H1 (cell line): Measurements from ENCODE around the gene NDST4. TPM values are rescaled to one million over a fixed set of nuclear protein-coding genes. Genes with fewer than 3 reads are reported as not detected.

Experiments
- CTCF ChIA-PET: fragments of 300-600 bp; sonication (Branson Sonifier 250); formaldehyde crosslinking; loops from one replicate; lab custom pipeline; 2021; ENCODE audit not compliant: partially characterized antibody; lab: Charles Lee
- POLR2A ChIA-PET: fragments of 300-600 bp; sonication (Branson Sonifier 250); formaldehyde crosslinking; loops from one replicate; lab custom pipeline; 2021; ENCODE audit warnings: inconsistent platforms; ENCODE audit not compliant: partially characterized antibody; lab: Charles Lee
- DNase-seq, 2 experiments: peaks; one replicate each; pipeline versions ENCODE4 v3.0.0 to v3.0.0-alpha.2; 2010 to 2022; ENCODE audit warnings: low spot score in 2 of 2, low read depth in 1 of 2, mixed read lengths in 1 of 2
- FAIRE-seq: peaks from 2 replicates; lab custom pipeline; 2011; peaks lifted over from hg19 to GRCh38; lab: Jason Lieb, UNC
- H2AFZ ChIP-seq: 2 replicates; pipeline ENCODE4 v1.8.1; 2012; ENCODE audit warnings: low read length, inconsistent platforms
- H2AK5ac ChIP-seq: 2 replicates; pipeline ENCODE4 v1.6.1; 2013; ENCODE audit warnings: low read depth, low read length
- H2BK120ac ChIP-seq: replicated peaks from 2 replicates; pipeline ENCODE3; 2013; ENCODE audit warnings: low read depth, low read length, inconsistent platforms
- H2BK12ac ChIP-seq: 2 replicates; pipeline ENCODE4 v1.6.1; 2013; ENCODE audit warnings: low read depth, low read length
- H2BK15ac ChIP-seq: 2 replicates; pipeline ENCODE4 v1.6.1; 2013; ENCODE audit warnings: low read length
- H2BK20ac ChIP-seq: 2 replicates; pipeline ENCODE4 v1.6.1; 2013; ENCODE audit warnings: low read length
- H2BK5ac ChIP-seq: 2 replicates; pipeline ENCODE4 v1.6.1; 2013; ENCODE audit warnings: low read depth, low read length
- H3K14ac ChIP-seq: 2 replicates; pipeline ENCODE4 v1.6.1; 2013; ENCODE audit warnings: inconsistent platforms; ENCODE audit not compliant: insufficient read length
- H3K18ac ChIP-seq: 2 replicates; pipeline ENCODE4 v1.6.1; 2013; ENCODE audit warnings: low read length; ENCODE audit errors: extremely low read depth
- H3K23ac ChIP-seq: 2 replicates; pipeline ENCODE4 v1.6.1; 2013; ENCODE audit warnings: inconsistent platforms; ENCODE audit not compliant: insufficient read length
- H3K23me2 ChIP-seq: 2 replicates; pipeline ENCODE4 v1.6.1; 2013; ENCODE audit warnings: low read depth, low read length
- H3K27ac ChIP-seq: 2 replicates; pipeline ENCODE4 v1.6.1; 2011; ENCODE audit warnings: low read depth, low read length, inconsistent platforms
- H3K27me3 ChIP-seq, 4 experiments: replicated peaks in 1 of 4; 1 replicate in 1 of 4; 2 replicates in 3 of 4; pipeline versions ENCODE4 v1.6.1 to v1.8.1; 2011 to 2013; ENCODE audit warnings: low read length in 3 of 4, mild to moderate bottlenecking in 3 of 4, inconsistent platforms in 2 of 4, mixed read lengths in 2 of 4, moderate library complexity in 1 of 4; ENCODE audit not compliant: control insufficient read depth in 3 of 4, insufficient read depth in 3 of 4; ENCODE audit errors: extremely low read depth in 1 of 4
- H3K36me3 ChIP-seq, 4 experiments: 2 replicates each; pipeline versions ENCODE4 v1.6.1 to v1.8.1; 2011 to 2013; ENCODE audit warnings: mild to moderate bottlenecking in 4 of 4, low read length in 3 of 4, moderate library complexity in 2 of 4, control low read depth in 1 of 4, inconsistent platforms in 1 of 4; ENCODE audit not compliant: insufficient read depth in 4 of 4, control insufficient read depth in 2 of 4
- H3K4ac ChIP-seq: replicated peaks from 2 replicates; pipeline ENCODE3; 2013; ENCODE audit warnings: low read length, low read depth, mixed read lengths, inconsistent platforms; ENCODE audit not compliant: insufficient read length
- H3K4me1 ChIP-seq, 4 experiments: replicated peaks in 1 of 4; 1 replicate in 1 of 4; 2 replicates in 3 of 4; pipeline versions ENCODE4 v1.6.1 to v1.8.1; 2011 to 2013; ENCODE audit warnings: low read length in 3 of 4, inconsistent platforms in 2 of 4, mixed read lengths in 1 of 4; ENCODE audit not compliant: insufficient read depth in 4 of 4, control insufficient read depth in 3 of 4
- H3K4me2 ChIP-seq, 2 experiments: 2 replicates each; pipeline versions ENCODE4 v1.6.1 to v1.8.1; 2011 to 2013; ENCODE audit warnings: low read depth in 2 of 2, low read length in 2 of 2, control low read depth in 1 of 2, inconsistent platforms in 1 of 2, mild to moderate bottlenecking in 1 of 2; ENCODE audit not compliant: insufficient read depth in 1 of 2
- H3K4me3 ChIP-seq, 4 experiments: fragments of 200-600, 300-600 bp in 1 of 4; sonication (generic), shearing (Covaris generic), sonication (Bioruptor Twin) in 1 of 4; 2 replicates each; pipeline versions ENCODE4 v1.5.1 to v1.8.1; 2011 to 2016; ENCODE audit warnings: low read length in 4 of 4, low read depth in 3 of 4, control low read depth in 2 of 4, inconsistent platforms in 2 of 4, mild to moderate bottlenecking in 2 of 4, mixed read lengths in 1 of 4, moderate library complexity in 1 of 4; ENCODE audit not compliant: insufficient read depth in 2 of 4; ENCODE audit errors: extremely low read depth in 1 of 4
- H3K56ac ChIP-seq: replicated peaks from 2 replicates; pipeline ENCODE3; 2013; ENCODE audit warnings: low read depth, mild to moderate bottlenecking, mixed read lengths, low read length, inconsistent platforms; ENCODE audit not compliant: insufficient read length
- H3K79me1 ChIP-seq: 2 replicates; pipeline ENCODE4 v1.6.1; 2013; ENCODE audit warnings: low read depth, low read length, control low read depth
- H3K79me2 ChIP-seq, 2 experiments: 2 replicates each; pipeline versions ENCODE4 v1.6.1 to v1.8.1; 2012 to 2013; ENCODE audit warnings: low read length in 2 of 2, mild to moderate bottlenecking in 2 of 2, inconsistent platforms in 1 of 2; ENCODE audit not compliant: insufficient read depth in 2 of 2, control insufficient read depth in 1 of 2
- H3K9ac ChIP-seq, 4 experiments: replicated peaks in 1 of 4; 1 replicate in 1 of 4; 2 replicates in 3 of 4; pipeline versions ENCODE4 v1.6.1 to v1.8.1; 2011 to 2013; ENCODE audit warnings: low read depth in 3 of 4, low read length in 3 of 4, control low read depth in 2 of 4, mild to moderate bottlenecking in 2 of 4, moderate library complexity in 2 of 4, inconsistent platforms in 1 of 4; ENCODE audit errors: extremely low read depth in 1 of 4
- H3K9me3 ChIP-seq, 2 experiments: 2 replicates each; pipeline versions ENCODE4 v1.6.1 to v1.8.1; 2012 to 2013; ENCODE audit warnings: mild to moderate bottlenecking in 2 of 2, moderate library complexity in 2 of 2, control low read depth in 1 of 2, inconsistent platforms in 1 of 2, low read depth in 1 of 2, low read length in 1 of 2, mixed read lengths in 1 of 2; ENCODE audit not compliant: insufficient read depth in 2 of 2
- H4K20me1 ChIP-seq, 2 experiments: replicated peaks in 1 of 2; 2 replicates each; pipeline versions ENCODE3 to v1.8.1; 2011 to 2013; ENCODE audit warnings: inconsistent platforms in 2 of 2, low read length in 2 of 2, mild to moderate bottlenecking in 1 of 2; ENCODE audit not compliant: insufficient read depth in 2 of 2, control insufficient read depth in 1 of 2
- H4K5ac ChIP-seq: 2 replicates; pipeline ENCODE4 v1.6.1; 2013; ENCODE audit warnings: low read length, low read depth, mixed read lengths, inconsistent platforms; ENCODE audit not compliant: insufficient read length
- H4K8ac ChIP-seq: 2 replicates; pipeline ENCODE4 v1.8.0; 2013; ENCODE audit warnings: mild to moderate bottlenecking, moderate library complexity, low read length, inconsistent platforms; ENCODE audit not compliant: insufficient read depth; ENCODE audit errors: extremely low read depth
- H4K91ac ChIP-seq: replicated peaks from 2 replicates; pipeline ENCODE3; 2013; ENCODE audit warnings: low read length, mixed read lengths, inconsistent platforms; ENCODE audit not compliant: insufficient read length
- CREB1 ChIP-seq: IDR thresholded peaks from 2 replicates; pipeline ENCODE4 v1.6.1; 2012; ENCODE audit warnings: inconsistent platforms
- GABPA ChIP-seq: IDR thresholded peaks from 2 replicates; pipeline ENCODE4 v1.6.1; 2011; ENCODE audit warnings: mild to moderate bottlenecking, low read length, moderate library complexity, borderline replicate concordance; ENCODE audit not compliant: insufficient read depth
- HDAC2 ChIP-seq, 2 experiments: fragments of 300-600 bp in 1 of 2; sonication (generic) in 1 of 2; IDR thresholded peaks; 2 replicates each; pipeline ENCODE4 v1.6.1; 2011 to 2012; ENCODE audit warnings: low read depth in 2 of 2, low read length in 2 of 2, mild to moderate bottlenecking in 2 of 2, moderate library complexity in 2 of 2, borderline replicate concordance in 1 of 2, inconsistent platforms in 1 of 2
- MAX ChIP-seq: IDR thresholded peaks from 2 replicates; pipeline ENCODE4 v1.6.1; 2012; ENCODE audit warnings: inconsistent platforms
- WGBS, 2 experiments: shearing (Covaris generic) in 1 of 2; methylation state at CpG; one replicate each; pipeline versions ENCODE4 v1.1.6 to v1.1.7; 2013 to 2015; ENCODE audit warnings: low lambda C conversion rate in 2 of 2, mixed read lengths in 2 of 2, inconsistent platforms in 1 of 2, low coverage in 1 of 2, missing lambda C conversion rate in 1 of 2; ENCODE audit not compliant: insufficient replicate concordance in 2 of 2, insufficient coverage in 1 of 2, insufficient read length in 1 of 2; ENCODE audit errors: extremely low coverage in 1 of 2, missing lambda C conversion rate in 1 of 2; 5-methylcytosine and 5-hydroxymethylcytosine counted together
- polyA plus RNA-seq, 7 experiments: library from polyadenylated mRNA; depleted of rRNA in 3 of 7; stranded (reverse) in 5 of 7; unstranded in 2 of 7; fragments of >200 nt in 5 of 7; fragments of 200-250 nt in 2 of 7; gene quantifications; 1 replicate in 5 of 7; 2 replicates in 1 of 7; 4 replicates in 1 of 7; pipeline versions ENCODE4 v1.2.1 to v1.2.3, GENCODE V29; 2011 to 2013; ENCODE audit warnings: missing spikeins in 2 of 7, mixed read lengths in 2 of 7
- total RNA-seq: library from RNA; stranded (reverse); fragmentation: NEBNext Ultra II Directional; extraction: Animal tissue kit (Norgen Biotek cat#: 25700); gene quantifications from 2 replicates; pipeline ENCODE4 v1.2.1, GENCODE V29; 2021

Gene NDST4
- total and polyA plus RNA-seq, 2 of the 8 experiments (the other 6 are each of a cell fraction or from before 2014, with no cell fraction given) = 0.02 TPM; not detected in 1

- Histone ChIP-seq H2AFZ (peak overlapping the region; percentile 85), H2BK12ac (no peak overlapping the region), H4K20me1 (no peaks in the 10 kb centered on the region), H3K27me3 (no peaks in the 10 kb centered on the region), H3K79me2 (no peaks in the 10 kb centered on the region), H3K14ac (no peak overlapping the region), H3K79me1 (no peaks in the 10 kb centered on the region), H3K18ac (no peak overlapping the region), H3K9ac (no peak overlapping the region), H3K56ac (no peak overlapping the region), H3K4me2 (no peak overlapping the region), H3K23ac (no peak overlapping the region), H4K5ac (no peak overlapping the region), H3K4me1 (peaks cover 0 to 8% (median 3%) of the 10 kb centered on the region in 4 experiments; a peak in 3 of 7 replicates), H4K8ac (no peak overlapping the region), H3K4ac (no peak overlapping the region), H4K91ac (no peak overlapping the region), H2BK15ac (no peak overlapping the region), H2BK120ac (no peak overlapping the region), H3K36me3 (no peaks in the 10 kb centered on the region; a peak in 1 of 8 replicates), H2AK5ac (no peak overlapping the region), H2BK5ac (peak overlapping the region; percentile 87), H3K4me3 (no peak overlapping the region), H2BK20ac (no peak overlapping the region), H3K27ac (no peak overlapping the region; the same call in 1 of the 2 replicates), H3K23me2 (no peaks in the 10 kb centered on the region), H3K9me3 (peaks cover 0 to 3% of the 10 kb centered on the region in 2 experiments; a peak in 1 of 4 replicates)
- POLR2A ChIA-PET = no interaction called here
- CTCF ChIA-PET = no interaction called here
- FAIRE-seq = no peak
- 89% methylated on average over 4 of the region's 4 CpGs; no CpG with 5 or more reads in 1 of the 2 experiments for WGBS, 2 experiments
- no peak for TF ChIP-seq HDAC2 (IDR thresholded peaks at IDR 0.05; ENCODE audit: borderline replicate concordance in 1 of 2, low read depth in 2 of 2, low read length in 2 of 2)
- TF ChIP-seq GABPA = no peak
- no peak for TF ChIP-seq CREB1
- no peak for TF ChIP-seq MAX
- no peak for DNase-seq
Measured at GRCh38 chr4:114986133-114986532, 127.3 kb downstream of the NDST4 start.
